T47D (cell line): Measurements from ENCODE around the gene HEXD.
"Not testable (repeated sequence)": the region's sequence is repeated elsewhere in the genome, so short reads cannot be mapped to it uniquely, and the experiment has no call there.

ENCODE experiments used
- DNase-seq, 2 experiments: peaks; one replicate each; pipeline versions ENCODE4 v3.0.0 to v3.0.0-alpha.2; 2011 to 2012; ENCODE audit warnings: low read depth in 1 of 2, low spot score in 1 of 2
- JUND ChIP-seq: IDR thresholded peaks from 2 replicates; pipeline ENCODE4 v1.6.1; 2012; ENCODE audit warnings: low read depth
- in situ Hi-C: cut with HindIII; loops from 2 replicates; pipeline ENCODE4 v1.10.0; 2016; ENCODE audit warnings: low sequenced_read_pairs, low pct_unique_long_range_greater_than_20kb

Gene HEXD

DNA sequence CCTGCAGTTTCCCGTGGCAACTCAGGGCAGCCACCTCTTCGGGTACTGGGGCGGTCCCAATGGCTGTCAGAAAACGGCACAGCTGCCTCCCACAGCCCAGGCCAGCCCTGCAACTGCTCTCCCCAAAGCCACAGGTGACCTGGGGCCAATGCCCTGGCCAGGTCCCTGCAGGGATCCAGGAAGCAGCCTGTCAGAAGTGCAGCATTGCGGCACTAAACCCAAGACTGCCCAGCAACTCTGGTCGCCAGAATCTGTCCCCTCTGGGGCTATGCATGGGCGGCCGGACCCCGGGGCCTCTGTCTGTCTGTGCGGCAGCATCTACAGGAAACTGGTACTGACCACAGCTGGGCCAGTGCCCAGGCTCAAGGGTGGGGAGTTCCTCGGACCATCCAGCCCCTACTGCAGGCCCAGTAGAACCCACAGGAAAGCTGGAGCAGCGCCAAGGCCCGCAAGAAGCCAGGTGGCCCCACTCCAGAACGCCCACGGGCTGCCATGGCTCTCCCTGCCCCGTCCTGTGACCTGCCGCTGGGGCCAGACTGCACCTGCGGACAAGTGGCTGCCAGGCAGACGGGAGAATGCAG lies 26.9 kb downstream of the HEXD start:
- in situ Hi-C loops = no loop called here
- DNase-seq = peak in 1 of 2 experiments; percentile 47
- no peak for TF ChIP-seq JUND

DNA sequence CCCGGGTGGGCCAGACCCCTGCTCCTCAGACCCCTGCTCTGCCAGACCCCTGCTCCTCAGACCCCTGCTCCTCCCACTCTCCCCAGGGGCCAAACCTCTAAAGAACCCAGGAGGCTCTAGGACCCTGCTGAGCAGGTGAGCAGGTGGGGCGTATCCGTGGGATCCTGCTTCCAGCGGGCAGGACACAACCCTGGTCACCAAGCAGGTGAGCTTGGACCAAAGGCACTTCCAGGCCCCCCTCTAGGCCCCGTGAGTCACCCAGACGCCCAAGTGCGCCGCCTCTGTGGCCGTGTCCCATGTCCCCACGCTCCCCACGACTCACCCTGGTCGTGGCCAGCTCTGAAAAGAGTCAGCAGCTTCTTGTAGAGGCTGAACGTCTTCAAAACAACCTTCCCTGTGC lies 27.4 kb downstream of the HEXD start:
- no peak for TF ChIP-seq JUND
- DNase-seq = no peak
- in situ Hi-C loops = no loop called here

DNA sequence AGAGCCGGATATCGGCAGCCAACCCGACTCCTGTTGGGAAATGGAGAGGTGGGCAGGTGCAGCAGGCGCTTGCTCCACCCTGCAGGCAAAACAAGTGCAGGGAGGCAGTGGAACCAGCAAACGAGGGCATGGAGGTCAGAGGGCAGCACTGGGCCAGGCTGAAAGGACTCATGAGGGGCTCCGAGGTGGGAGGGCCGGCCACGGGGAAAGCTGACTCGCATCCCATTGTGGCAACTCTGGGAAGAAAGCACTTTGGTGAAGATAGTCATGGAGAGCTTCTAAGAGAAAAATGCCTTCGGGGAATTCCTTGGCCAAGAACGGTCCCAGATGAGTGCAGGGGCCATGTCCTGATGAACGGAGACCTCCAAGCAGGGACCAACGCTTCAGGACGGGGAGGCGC lies 28.0 kb downstream of the HEXD start:
- in situ Hi-C loops = no loop called here
- no peak for DNase-seq

DNA sequence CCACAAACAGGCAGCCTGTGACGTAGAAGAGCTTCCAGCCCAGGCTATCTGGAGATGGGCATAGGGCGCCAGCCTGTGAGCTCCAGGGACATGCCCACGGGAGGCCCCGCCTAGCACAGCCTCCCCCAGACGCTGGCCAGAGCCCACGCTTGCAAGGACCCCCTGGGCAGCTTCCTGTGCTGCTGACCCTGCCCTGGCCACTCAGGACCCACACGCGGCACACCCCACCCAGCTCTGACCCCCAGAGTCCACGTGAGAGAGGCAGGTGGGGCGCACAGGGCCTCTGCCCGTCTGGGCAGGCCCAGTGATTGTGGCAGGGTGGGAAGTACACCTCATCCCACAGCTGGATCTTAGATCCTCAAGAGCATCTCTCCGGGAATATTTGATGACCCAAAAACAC lies 28.5 kb downstream of the HEXD start:
- DNase-seq = no peak
- no peak for TF ChIP-seq JUND
- in situ Hi-C loops = no loop called here

More for the DNA sequence above, 28.0 kb downstream of the HEXD start:
- no peak for TF ChIP-seq JUND

DNA sequence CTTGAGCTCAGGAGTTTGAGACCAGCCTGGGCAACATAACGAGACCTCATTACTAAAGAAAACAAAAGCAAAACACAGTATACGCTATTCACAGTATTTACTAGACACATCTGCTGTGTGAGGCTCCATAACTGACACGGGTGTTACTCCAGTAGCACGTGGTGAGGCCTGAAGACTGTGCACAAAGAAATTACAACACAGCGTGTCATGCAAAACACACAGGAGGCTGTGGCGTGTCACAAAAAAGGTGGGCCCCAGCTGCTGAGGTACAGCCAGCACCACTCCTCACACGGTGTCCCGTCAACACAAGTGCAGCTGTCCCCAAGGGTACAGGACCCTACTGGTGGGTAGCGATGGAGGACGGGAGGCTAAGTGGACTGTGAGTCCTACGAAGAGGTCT lies 29.7 kb downstream of the HEXD start:
- DNase-seq = no peak
- no peak for TF ChIP-seq JUND
- in situ Hi-C loops = no loop called here

DNA sequence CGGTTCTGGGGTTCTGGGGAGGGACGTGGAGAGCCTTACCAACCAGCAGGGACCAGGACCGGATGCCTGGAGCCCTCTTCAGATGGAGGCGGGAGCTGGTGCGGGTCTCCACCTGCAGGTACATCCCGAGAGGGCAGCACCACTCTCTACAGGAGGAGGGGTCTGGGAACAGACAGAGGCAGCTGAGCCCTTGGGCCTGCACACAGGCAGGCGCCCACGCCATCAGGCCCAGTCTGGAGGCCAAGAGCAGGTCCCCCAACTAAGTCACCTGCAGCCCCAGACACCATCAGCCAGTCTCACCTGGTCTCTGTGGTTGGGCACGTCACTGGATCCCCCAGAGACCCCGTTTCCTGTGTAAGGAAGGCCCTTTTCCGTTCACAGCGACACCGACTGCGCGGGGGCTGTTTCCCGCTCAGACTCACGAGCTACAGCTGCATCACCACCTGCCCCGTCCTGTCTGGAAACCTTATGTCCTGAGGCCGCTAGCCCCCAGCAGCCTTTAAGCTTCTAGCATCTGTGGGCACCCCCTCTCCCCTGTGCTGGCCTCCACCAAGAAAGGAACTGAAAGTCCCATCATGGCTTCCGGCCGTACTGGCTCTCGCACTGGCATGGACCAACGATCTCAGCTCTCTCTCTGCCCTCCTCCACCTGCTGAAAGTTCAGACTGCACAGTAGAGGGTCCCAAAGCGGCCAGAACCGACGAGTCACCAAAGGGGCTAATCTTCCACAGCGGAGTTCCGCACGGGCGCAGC lies 31.2 kb downstream of the HEXD start:
- TF ChIP-seq JUND = no peak
- DNase-seq = no peak
- in situ Hi-C loops = no loop called here

DNA sequence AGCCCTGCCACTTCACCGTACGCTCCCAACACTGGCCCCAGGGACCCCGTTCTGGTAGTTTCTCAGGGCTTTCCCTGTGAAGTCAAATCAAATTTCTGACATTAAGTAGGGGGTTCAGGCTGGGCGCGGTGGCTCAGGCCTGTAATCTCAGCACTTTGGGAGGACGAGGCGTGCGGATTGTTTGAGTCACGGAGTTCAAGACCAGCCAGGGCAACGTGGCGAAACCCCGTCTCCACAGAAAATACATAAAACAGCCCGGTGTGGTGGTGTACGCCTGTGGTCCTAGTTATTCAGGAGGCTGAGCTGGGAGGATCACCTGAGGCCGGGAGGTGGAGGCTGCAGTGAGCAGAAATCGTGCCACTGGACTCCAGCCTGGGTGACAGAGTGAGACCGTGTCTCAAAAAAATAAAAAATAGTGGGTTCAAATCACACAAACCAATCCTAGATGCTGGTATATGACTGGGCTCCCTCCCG lies 31.8 kb downstream of the HEXD start:
- in situ Hi-C loops = no loop called here
- no peak for DNase-seq
- no peak for TF ChIP-seq JUND

DNA sequence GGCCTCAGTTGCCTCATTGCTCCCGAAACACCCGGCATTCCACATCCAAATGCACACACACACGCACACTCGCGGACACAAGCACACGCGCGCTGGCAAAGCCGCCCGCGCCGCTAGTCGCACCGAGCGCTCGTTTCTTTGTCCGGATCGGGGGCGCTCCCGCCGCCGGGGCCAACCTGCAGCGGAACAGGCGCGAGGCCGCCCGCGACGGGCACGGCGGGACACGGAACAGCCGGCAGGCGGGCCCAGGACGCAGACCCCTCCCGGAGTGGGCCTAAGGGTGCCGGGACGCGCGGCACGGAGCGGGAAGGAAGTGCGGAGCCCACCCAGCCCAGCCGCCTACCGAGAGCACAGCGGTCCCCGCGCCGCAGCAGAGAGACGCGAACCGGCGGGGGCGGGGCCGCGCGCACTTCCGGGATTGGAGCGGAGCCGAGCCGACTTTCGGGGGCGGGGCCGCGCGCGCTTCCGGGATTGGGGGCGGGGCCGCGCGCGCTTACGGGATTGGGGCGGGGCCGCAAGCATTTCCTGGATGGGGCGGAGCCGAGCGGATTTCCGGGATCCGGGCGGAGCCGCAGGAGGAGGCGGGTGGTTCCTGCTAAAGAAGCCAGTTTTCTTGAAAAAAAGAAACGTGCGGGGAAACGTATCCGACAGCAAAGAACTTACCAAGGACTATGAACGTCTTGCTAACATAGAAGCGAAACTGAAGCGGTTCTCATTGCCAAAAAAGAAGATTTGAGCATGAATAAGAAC lies 32.4 kb downstream of the HEXD start, which contains the start of gene CYBC1:
CYBC1 (minus strand) TSS at position 396 of the 750 bp plus-strand sequence. CDS start 1,498 bp downstream, outside the sequence.
- no peak for TF ChIP-seq JUND
- peak; percentile 77 to 95 for DNase-seq
- in situ Hi-C loops = no loop called here

DNA sequence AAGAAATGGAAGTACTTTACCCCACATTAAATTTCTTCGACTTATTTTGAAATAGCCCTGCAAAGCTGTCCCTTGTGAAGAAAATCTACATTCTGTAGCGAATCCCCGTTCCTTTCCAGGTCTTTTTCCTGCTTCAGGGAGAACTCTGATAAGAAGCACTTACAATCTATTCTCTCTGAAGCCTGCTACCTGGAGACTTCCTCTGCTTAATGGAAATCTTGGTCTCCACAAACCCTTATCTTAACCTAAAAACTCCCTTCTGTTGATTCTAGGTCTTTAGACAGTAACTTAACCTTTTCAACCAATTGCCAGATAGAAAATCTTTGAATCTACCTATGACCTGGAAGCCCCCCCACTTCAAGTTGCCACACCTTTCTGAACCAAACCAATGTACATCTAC lies 34.0 kb downstream of the HEXD start:
- DNase-seq = no peak
- no peak for TF ChIP-seq JUND
- in situ Hi-C loops = no loop called here

DNA sequence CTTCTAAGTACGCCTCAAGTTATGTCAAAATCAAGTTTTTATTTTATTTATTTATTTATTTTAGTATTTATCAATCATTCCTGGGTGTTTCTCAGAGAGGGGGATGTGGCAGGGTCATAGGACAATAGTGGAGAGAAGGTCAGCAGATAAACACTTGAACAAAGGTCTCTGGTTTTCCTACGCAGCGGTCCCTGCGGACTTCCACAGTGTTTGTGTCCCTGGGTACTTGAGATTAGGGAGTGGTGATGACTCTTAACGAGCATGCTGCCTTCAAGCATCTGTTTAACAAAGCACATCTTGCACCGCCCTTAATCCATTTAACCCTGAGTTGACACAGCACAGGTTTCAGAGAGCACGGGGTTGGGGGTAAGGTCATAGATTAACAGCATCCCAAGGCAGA lies 35.0 kb downstream of the HEXD start:
- DNase-seq, in situ Hi-C loops: not testable (repeated sequence)

DNA sequence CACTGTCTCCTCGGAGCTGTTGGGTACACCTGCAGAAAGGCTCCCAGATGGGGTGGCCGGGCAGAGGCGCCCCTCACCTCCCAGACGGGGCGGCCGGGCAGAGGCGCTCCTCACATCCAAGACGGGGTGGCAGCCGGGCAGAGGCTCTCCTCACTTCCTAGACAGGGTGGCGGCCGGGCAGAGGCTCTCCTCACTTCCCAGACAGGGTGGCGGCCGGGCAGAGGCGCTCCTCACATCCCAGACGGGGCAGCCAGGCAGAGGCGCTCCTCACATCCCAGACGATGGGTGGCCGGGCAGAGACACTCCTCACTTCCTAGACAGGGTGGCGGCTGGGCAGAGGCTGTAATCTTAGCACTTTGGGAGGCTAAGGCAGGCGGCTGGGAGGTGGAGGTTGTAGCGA lies 35.6 kb downstream of the HEXD start:
- DNase-seq, in situ Hi-C loops: not testable (repeated sequence)

DNA sequence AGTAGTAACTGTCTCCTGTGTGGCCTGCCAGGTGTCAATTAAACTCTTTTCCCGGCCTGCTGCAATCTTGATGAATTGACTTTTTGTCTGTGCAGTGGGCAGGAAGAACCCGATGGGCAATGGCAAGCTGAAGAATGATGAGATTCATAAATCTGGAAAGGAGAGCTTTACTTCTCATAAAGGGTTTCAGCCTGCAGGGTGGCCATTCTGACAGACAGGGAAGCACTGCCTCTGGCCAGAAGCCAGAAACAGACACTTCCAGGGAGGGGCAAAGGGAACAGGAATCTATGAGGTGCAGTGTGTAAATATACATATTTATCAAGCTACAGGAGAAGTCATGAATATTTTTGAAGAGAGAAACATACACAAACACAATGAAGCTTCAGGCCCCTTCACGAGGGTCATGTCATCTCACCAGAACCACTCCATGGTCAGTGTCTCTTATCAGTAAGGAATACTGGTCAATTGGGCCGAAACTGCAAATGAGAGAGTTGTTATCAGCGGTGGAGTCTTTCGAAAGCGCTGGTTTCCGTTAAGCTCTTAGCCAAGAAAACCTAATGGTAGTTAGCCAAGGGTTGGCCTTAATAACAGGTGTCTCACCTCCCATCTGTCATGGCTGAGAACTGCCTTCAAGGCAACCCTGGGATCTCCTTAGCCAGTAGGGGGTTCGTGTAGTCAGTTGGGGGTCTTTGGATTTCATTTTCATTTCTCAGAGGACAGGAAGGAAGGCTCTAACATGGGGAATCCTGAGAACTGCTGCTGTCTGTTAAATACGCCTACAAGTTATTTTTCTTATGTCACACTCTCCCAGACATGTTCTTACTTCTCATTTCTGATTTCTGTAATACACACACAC lies 39.2 kb downstream of the HEXD start:
- TF ChIP-seq JUND = no peak
- DNase-seq = no peak
- in situ Hi-C loops = no loop called here

DNA sequence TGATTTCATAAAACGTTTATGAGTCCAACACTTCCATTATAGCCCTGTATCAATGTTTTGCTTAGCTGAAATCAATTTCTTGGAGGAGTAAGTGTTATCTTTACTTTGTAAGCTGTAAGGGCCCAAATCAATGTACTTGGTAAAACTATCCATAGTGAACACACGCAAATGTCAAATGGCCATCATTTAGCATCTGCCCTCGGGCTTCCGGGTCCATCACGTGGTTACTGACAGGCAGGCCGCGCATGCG lies 39.7 kb downstream of the HEXD start:
- in situ Hi-C loops = no loop called here
- DNase-seq = peak in 1 of 2 experiments; percentile 90
- no peak for TF ChIP-seq JUND
